ENCODE data around the gene HSPA2.

GRCh38 chr14:64550621-64551333 lies 10.2 kb downstream of the HSPA2 start:
- TF ChIP-seq CTCF (IDR thresholded peaks at IDR 0.05) (no peak), EP300 (IDR thresholded peaks at IDR 0.05) (no peak)
